Measurements from ENCODE around the gene PIK3AP1. TPM values are rescaled to one million over a fixed set of nuclear protein-coding genes. Genes with fewer than 3 reads are reported as not detected.

PIK3AP1 gene
- total RNA-seq, 4 donors from 2014 or later, result 17.5 to 64.4 (median 23.7) TPM

GRCh38 chr10:96622013-96622787 is 98.1 kb downstream of the PIK3AP1 start:
- no peak for TF ChIP-seq CTCF (IDR thresholded peaks at IDR 0.05; ENCODE audit: low read depth)

- no peak for TF ChIP-seq CTCF (IDR thresholded peaks at IDR 0.05; ENCODE audit: low read depth)
Observed at GRCh38 chr10:96619796-96620773, 100.2 kb downstream of the PIK3AP1 start.

GRCh38 chr10:96619120-96619519 is 101.2 kb downstream of the PIK3AP1 start:
- TF ChIP-seq CTCF (IDR thresholded peaks at IDR 0.05; ENCODE audit: low read depth), result no peak

- no peak for TF ChIP-seq CTCF (IDR thresholded peaks at IDR 0.05; ENCODE audit: low read depth)
Observed at GRCh38 chr10:96618653-96619052, 101.7 kb downstream of the PIK3AP1 start.

GRCh38 chr10:96616961-96617360 is 103.4 kb downstream of the PIK3AP1 start:
- TF ChIP-seq CTCF (IDR thresholded peaks at IDR 0.05; ENCODE audit: low read depth), result no peak

- TF ChIP-seq CTCF (IDR thresholded peaks at IDR 0.05; ENCODE audit: low read depth), result no peak
Observed at GRCh38 chr10:96614515-96614914, 105.8 kb downstream of the PIK3AP1 start.

- TF ChIP-seq CTCF (IDR thresholded peaks at IDR 0.05; ENCODE audit: low read depth), result no peak
Observed at GRCh38 chr10:96613576-96613975, 106.7 kb downstream of the PIK3AP1 start.
